Hepatocyte (in vitro differentiated cells): Measurements from ENCODE around the gene OR13F1.

Experiments used
- CTCF ChIP-seq: fragments of 200-600 bp; sonication (generic); IDR thresholded peaks from 2 replicates; pipeline ENCODE4 v1.5.1; 2016; ENCODE audit warnings: antibody characterized with exemption, mild to moderate bottlenecking; ENCODE audit not compliant: poor library complexity
- EZH2 ChIP-seq: fragments of 200-600 bp; sonication (generic); IDR thresholded peaks from 2 replicates; pipeline ENCODE4 v1.6.1; 2016; ENCODE audit warnings: antibody characterized with exemption, mild to moderate bottlenecking, borderline replicate concordance

GRCh38 chr9:104539275-104539674 lies 35.2 kb downstream of the OR13F1 start:
- TF ChIP-seq CTCF (no peak), EZH2 (no peak)
